Stimulated activated naive CD4-positive, alpha-beta T cell treated with Interleukin-2 at 50 U/mL for 16 hours (primary cell): ENCODE results near the gene TTC23L.
"Not testable (repeated sequence)": the region's sequence is repeated elsewhere in the genome, so short reads cannot be mapped to it uniquely, and the experiment has no call there.

Experiments
- DNase-seq: peaks from one replicate; lab custom pipeline; 2025; lab: John Stamatoyannopoulos, UW

Gene TTC23L

GRCh38 chr5:34923256-34923655 is 84.3 kb downstream of the TTC23L start:
- not testable (repeated sequence) for DNase-seq

- DNase-seq = peak; percentile 6
Observed at GRCh38 chr5:34923694-34924461, 84.9 kb downstream of the TTC23L start.

GRCh38 chr5:34924462-34924765 is 85.5 kb downstream of the TTC23L start:
- DNase-seq = no peak

- no peak for DNase-seq
Observed at GRCh38 chr5:34926318-34926888, 87.4 kb downstream of the TTC23L start.

- no peak for DNase-seq
Observed at GRCh38 chr5:34927785-34928184, 88.8 kb downstream of the TTC23L start.

- no peak for DNase-seq
Observed at GRCh38 chr5:34928267-34928666, 89.3 kb downstream of the TTC23L start.

- peak; percentile 97 for DNase-seq
Observed at GRCh38 chr5:34929134-34929719, 90.3 kb downstream of the TTC23L start, which contains the start of gene DNAJC21. Gene DNAJC21 (plus strand): TSS chr5:34929559. CDS start chr5:34929820, 261 bp downstream.

- peak; percentile 81 for DNase-seq
Observed at GRCh38 chr5:34929720-34930461, 90.9 kb downstream of the TTC23L start.

GRCh38 chr5:34930462-34930844 is 91.5 kb downstream of the TTC23L start:
- DNase-seq = no peak

- DNase-seq = no peak
Observed at GRCh38 chr5:34930870-34931269, 91.9 kb downstream of the TTC23L start.

- DNase-seq = no peak
Observed at GRCh38 chr5:34932947-34933346, 94.0 kb downstream of the TTC23L start.

- no peak for DNase-seq
Observed at GRCh38 chr5:34941936-34942335, 103.0 kb downstream of the TTC23L start.

- no peak for DNase-seq
Observed at GRCh38 chr5:34944044-34944443, 105.1 kb downstream of the TTC23L start.

- DNase-seq = no peak
Observed at GRCh38 chr5:34944460-34945047, 105.6 kb downstream of the TTC23L start.
